HEK293 (cell line): ENCODE results near the gene CRYGN.

Experiments
- CTCF ChIP-seq: fragments of 450-650 bp; formaldehyde crosslinking; IDR thresholded peaks from 2 replicates; pipeline ENCODE4 v1.5.1; 2016; ENCODE audit warnings: missing biosample characterization, missing genetic modification characterization
- GFI1B ChIP-seq: fragments of 450-650 bp; formaldehyde crosslinking; IDR thresholded peaks from 2 replicates; pipeline ENCODE4 v1.5.1; 2016; ENCODE audit warnings: missing biosample characterization, missing genetic modification characterization
- GLI2 ChIP-seq: fragments of 450-650 bp; formaldehyde crosslinking; IDR thresholded peaks from 2 replicates; pipeline ENCODE4; 2017; ENCODE audit warnings: missing biosample characterization, missing genetic modification characterization, low read depth, borderline replicate concordance
- IKZF3 ChIP-seq: fragments of 450-650 bp; IDR thresholded peaks from 2 replicates; pipeline ENCODE4 v1.5.0; 2018; ENCODE audit warnings: missing biosample characterization, mild to moderate bottlenecking, missing genetic modification characterization, moderate library complexity
- YY1 ChIP-seq: fragments of 450-650 bp; formaldehyde crosslinking; IDR thresholded peaks from 2 replicates; pipeline ENCODE4 v1.5.1; 2018; ENCODE audit warnings: missing biosample characterization, missing genetic modification characterization
- ZBTB1 ChIP-seq: fragments of 450-650 bp; formaldehyde crosslinking; IDR thresholded peaks from 2 replicates; pipeline ENCODE4 v1.5.1; 2016; ENCODE audit warnings: missing biosample characterization, missing genetic modification characterization
- ZBTB17 ChIP-seq: fragments of 450-650 bp; formaldehyde crosslinking; IDR thresholded peaks from 2 replicates; pipeline ENCODE4 v1.5.1; 2016; ENCODE audit warnings: missing biosample characterization, missing genetic modification characterization
- ZBTB7A ChIP-seq: fragments of 450-650 bp; formaldehyde crosslinking; IDR thresholded peaks from 2 replicates; pipeline ENCODE4 v1.5.1; 2016; ENCODE audit warnings: low read depth, missing biosample characterization, missing genetic modification characterization
- ZFP69B ChIP-seq: fragments of 450-650 bp; formaldehyde crosslinking; IDR thresholded peaks from 2 replicates; pipeline ENCODE4 v1.5.1; 2016; ENCODE audit warnings: missing biosample characterization, missing genetic modification characterization
- ZNF112 ChIP-seq: fragments of 450-650 bp; formaldehyde crosslinking; IDR thresholded peaks from 2 replicates; pipeline ENCODE4 v1.5.0; 2017; ENCODE audit warnings: missing biosample characterization, missing genetic modification characterization
- ZNF239 ChIP-seq: fragments of 450-650 bp; formaldehyde crosslinking; IDR thresholded peaks from 2 replicates; pipeline ENCODE4 v1.5.1; 2016; ENCODE audit warnings: missing biosample characterization, missing genetic modification characterization
- TF ChIP-seq, protein P1 (sequence below): fragments of 450-650 bp; formaldehyde crosslinking; IDR thresholded peaks from 2 replicates; pipeline ENCODE4 v1.5.1; 2016; ENCODE audit warnings: missing biosample characterization, missing genetic modification characterization, borderline replicate concordance
- TF ChIP-seq, protein P2 (sequence below): fragments of 450-650 bp; formaldehyde crosslinking; IDR thresholded peaks from 2 replicates; pipeline ENCODE4 v1.5.1; 2016; ENCODE audit warnings: missing biosample characterization, missing genetic modification characterization

GRCh38 chr7:151465169-151465568 is 25.2 kb upstream of the CRYGN start:
- TF ChIP-seq CTCF, result no peak
- no peak for TF ChIP-seq ZBTB7A (tag by site-specific recombination)
- no peak for TF ChIP-seq YY1 (tag by site-specific recombination)
- TF ChIP-seq ZNF239, result no peak
- TF ChIP-seq IKZF3 (tag by site-specific recombination), result no peak
- TF ChIP-seq ZBTB17, result no peak
- TF ChIP-seq, protein P1, sequence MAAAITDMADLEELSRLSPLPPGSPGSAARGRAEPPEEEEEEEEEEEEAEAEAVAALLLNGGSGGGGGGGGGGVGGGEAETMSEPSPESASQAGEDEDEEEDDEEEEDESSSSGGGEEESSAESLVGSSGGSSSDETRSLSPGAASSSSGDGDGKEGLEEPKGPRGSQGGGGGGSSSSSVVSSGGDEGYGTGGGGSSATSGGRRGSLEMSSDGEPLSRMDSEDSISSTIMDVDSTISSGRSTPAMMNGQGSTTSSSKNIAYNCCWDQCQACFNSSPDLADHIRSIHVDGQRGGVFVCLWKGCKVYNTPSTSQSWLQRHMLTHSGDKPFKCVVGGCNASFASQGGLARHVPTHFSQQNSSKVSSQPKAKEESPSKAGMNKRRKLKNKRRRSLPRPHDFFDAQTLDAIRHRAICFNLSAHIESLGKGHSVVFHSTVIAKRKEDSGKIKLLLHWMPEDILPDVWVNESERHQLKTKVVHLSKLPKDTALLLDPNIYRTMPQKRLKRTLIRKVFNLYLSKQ (tag by site-specific recombination), result no peak
- no peak for TF ChIP-seq ZFP69B
- TF ChIP-seq ZNF112 (tag by site-specific recombination), result no peak
- TF ChIP-seq GLI2 (tag by site-specific recombination), result no peak
- TF ChIP-seq, protein P2, sequence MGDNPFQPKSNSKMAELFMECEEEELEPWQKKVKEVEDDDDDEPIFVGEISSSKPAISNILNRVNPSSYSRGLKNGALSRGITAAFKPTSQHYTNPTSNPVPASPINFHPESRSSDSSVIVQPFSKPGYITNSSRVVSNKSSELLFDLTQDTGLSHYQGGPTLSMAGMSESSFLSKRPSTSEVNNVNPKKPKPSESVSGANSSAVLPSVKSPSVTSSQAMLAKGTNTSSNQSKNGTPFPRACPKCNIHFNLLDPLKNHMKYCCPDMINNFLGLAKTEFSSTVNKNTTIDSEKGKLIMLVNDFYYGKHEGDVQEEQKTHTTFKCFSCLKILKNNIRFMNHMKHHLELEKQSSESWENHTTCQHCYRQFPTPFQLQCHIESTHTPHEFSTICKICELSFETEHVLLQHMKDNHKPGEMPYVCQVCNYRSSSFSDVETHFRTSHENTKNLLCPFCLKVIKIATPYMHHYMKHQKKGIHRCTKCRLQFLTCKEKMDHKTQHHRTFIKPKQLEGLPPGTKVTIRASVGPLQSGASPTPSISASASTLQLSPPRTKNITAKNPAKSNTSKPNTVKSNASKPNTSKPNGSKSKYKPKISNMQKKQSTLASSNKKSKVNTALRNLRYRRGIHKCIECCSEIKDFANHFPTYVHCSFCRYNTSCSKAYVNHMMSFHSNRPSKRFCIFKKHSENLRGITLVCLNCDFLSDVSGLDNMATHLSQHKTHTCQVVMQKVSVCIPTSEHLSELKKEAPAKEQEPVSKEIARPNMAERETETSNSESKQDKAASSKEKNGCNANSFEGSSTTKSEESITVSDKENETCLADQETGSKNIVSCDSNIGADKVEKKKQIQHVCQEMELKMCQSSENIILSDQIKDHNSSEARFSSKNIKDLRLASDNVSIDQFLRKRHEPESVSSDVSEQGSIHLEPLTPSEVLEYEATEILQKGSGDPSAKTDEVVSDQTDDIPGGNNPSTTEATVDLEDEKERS (tag by site-specific recombination), result no peak
- no peak for TF ChIP-seq ZBTB1 (tag by site-specific recombination)
- no peak for TF ChIP-seq GFI1B (tag by site-specific recombination)
